Panc1 (cell line): ENCODE results near the gene NKX6-2.

Experiments used
- CTCF ChIP-seq: fragments of 450-650 bp; IDR thresholded peaks from 2 replicates; pipeline ENCODE4 v1.5.1; 2017; ENCODE audit warnings: mild to moderate bottlenecking
- POLR2AphosphoS5 ChIP-seq: IDR thresholded peaks from 2 replicates; pipeline ENCODE4 v1.6.1; 2012; ENCODE audit warnings: mild to moderate bottlenecking, low read depth, low read length, moderate library complexity
- REST ChIP-seq, 2 experiments: IDR thresholded peaks; 2 replicates each; pipeline ENCODE4 v1.6.1; 2011 to 2012; ENCODE audit warnings: low read depth in 2 of 2, control low read depth in 1 of 2, low read length in 1 of 2, mild to moderate bottlenecking in 1 of 2, moderate library complexity in 1 of 2; ENCODE audit not compliant: insufficient read depth in 1 of 2
- SIN3A ChIP-seq: IDR thresholded peaks from 2 replicates; pipeline ENCODE4 v1.6.1; 2012; ENCODE audit warnings: low read depth, mild to moderate bottlenecking, low read length, moderate library complexity, borderline replicate concordance; ENCODE audit not compliant: insufficient read depth
- TCF7L2 ChIP-seq: IDR thresholded peaks from 2 replicates; pipeline ENCODE4 v1.6.1; 2011; ENCODE audit warnings: mild to moderate bottlenecking, low read depth, low read length, inconsistent platforms

- TF ChIP-seq CTCF = no peak
- TF ChIP-seq TCF7L2 = no peak
- no peak for TF ChIP-seq POLR2AphosphoS5
- no peak for TF ChIP-seq SIN3A
- TF ChIP-seq REST (IDR thresholded peaks at IDR 0.05; ENCODE audit: insufficient read depth in 1 of 2, low read depth in 2 of 2, low read length in 1 of 2) = no peak
These were observed 20.6 kb upstream of the NKX6-2 start for GRCh38 chr10:132806561-132807003.
